Thyroid gland (tissue), 4 donors: ENCODE data around the gene TTC33. TPM values are rescaled to one million over a fixed set of nuclear protein-coding genes. Genes with fewer than 3 reads are reported as not detected.

Source experiments
- DNase-seq, 2 donors: peaks; one replicate each; pipeline ENCODE4 v3.0.0-alpha.2; 2019
- H3K27ac ChIP-seq, 3 donors: fragments of 200-600 bp; sonication (generic); 1 replicate in 2 of 3; 2 replicates in 1 of 3; pipeline ENCODE4 v1.5.1; 2016 to 2019; ENCODE audit warnings: mild to moderate bottlenecking in 1 of 3, moderate library complexity in 1 of 3
- H3K27me3 ChIP-seq: fragments of 200-600 bp; sonication (generic); one replicate; pipeline ENCODE4 v1.5.1; 2019
- H3K36me3 ChIP-seq, 2 donors: fragments of 200-600 bp; sonication (generic); one replicate each; pipeline ENCODE4 v1.5.1; 2016 to 2019
- H3K4me1 ChIP-seq, 2 donors: fragments of 200-600 bp; sonication (generic); one replicate each; pipeline ENCODE4 v1.5.1; 2017 to 2019
- H3K4me3 ChIP-seq, 3 donors: fragments of 200-600 bp; sonication (generic); replicated peaks in 1 of 3; 1 replicate in 2 of 3; 2 replicates in 1 of 3; pipeline ENCODE4 v1.5.1; 2016; ENCODE audit warnings: mild to moderate bottlenecking in 1 of 3
- H3K9me3 ChIP-seq: fragments of 200-600 bp; sonication (generic); one replicate; pipeline ENCODE4 v1.5.1; 2017
- POLR2A ChIP-seq, 2 donors: fragments of 450-650 bp; IDR thresholded peaks; one replicate each; pipeline ENCODE4 v1.6.1; 2017; ENCODE audit warnings: antibody characterized with exemption in 2 of 2, mild to moderate bottlenecking in 2 of 2, moderate library complexity in 1 of 2
- WGBS, 2 donors: methylation state at CpG; one replicate each; pipeline ENCODE4 v1.1.5; 2017; 5-methylcytosine and 5-hydroxymethylcytosine counted together
- intact Hi-C: fragments of 100-400 bp; cut with DNase I; formaldehyde crosslinking; loops from one replicate; pipeline ENCODE4 v1.15.1; 2023
- total RNA-seq, 4 donors: library from RNA; depleted of rRNA; stranded (reverse); fragments of >200 nt; gene quantifications; one replicate each; pipeline ENCODE4 v1.2.3, GENCODE V29; 2016
- TF ChIP-seq, protein P1 (sequence below), 6 experiments: fragments of 200-600 bp in 3 of 6; fragments of 450-650 bp in 3 of 6; sonication (generic) in 3 of 6; IDR thresholded peaks; one replicate each; pipeline ENCODE4 v1.5.1; 2016 to 2019; ENCODE audit warnings: antibody characterized with exemption in 6 of 6, mild to moderate bottlenecking in 2 of 6, inconsistent platforms in 1 of 6, moderate library complexity in 1 of 6

The TTC33 gene
- total RNA-seq, 4 donors from 2014 or later: 18.7 to 35.2 (median 24.9) TPM

- WGBS, 2 donors: 86 to 91% methylated on average over 5 of the region's 5 CpGs
- no peak overlapping the region for H3K4me3 ChIP-seq
- TF ChIP-seq, protein P1, sequence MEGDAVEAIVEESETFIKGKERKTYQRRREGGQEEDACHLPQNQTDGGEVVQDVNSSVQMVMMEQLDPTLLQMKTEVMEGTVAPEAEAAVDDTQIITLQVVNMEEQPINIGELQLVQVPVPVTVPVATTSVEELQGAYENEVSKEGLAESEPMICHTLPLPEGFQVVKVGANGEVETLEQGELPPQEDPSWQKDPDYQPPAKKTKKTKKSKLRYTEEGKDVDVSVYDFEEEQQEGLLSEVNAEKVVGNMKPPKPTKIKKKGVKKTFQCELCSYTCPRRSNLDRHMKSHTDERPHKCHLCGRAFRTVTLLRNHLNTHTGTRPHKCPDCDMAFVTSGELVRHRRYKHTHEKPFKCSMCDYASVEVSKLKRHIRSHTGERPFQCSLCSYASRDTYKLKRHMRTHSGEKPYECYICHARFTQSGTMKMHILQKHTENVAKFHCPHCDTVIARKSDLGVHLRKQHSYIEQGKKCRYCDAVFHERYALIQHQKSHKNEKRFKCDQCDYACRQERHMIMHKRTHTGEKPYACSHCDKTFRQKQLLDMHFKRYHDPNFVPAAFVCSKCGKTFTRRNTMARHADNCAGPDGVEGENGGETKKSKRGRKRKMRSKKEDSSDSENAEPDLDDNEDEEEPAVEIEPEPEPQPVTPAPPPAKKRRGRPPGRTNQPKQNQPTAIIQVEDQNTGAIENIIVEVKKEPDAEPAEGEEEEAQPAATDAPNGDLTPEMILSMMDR (IDR thresholded peaks at IDR 0.05): no peak
- no peak overlapping the region for H3K27ac ChIP-seq
- no peaks in the 10 kb centered on the region for H3K4me1 ChIP-seq
- intact Hi-C loops: no loop called here
- H3K9me3 ChIP-seq: no peaks in the 10 kb centered on the region
- H3K27me3 ChIP-seq: no peaks in the 10 kb centered on the region
- no peaks in the 10 kb centered on the region for H3K36me3 ChIP-seq
- DNase-seq: no peak
These were observed 139.0 kb downstream of the TTC33 start for GRCh38 chr5:40616781-40617180.

DNA sequence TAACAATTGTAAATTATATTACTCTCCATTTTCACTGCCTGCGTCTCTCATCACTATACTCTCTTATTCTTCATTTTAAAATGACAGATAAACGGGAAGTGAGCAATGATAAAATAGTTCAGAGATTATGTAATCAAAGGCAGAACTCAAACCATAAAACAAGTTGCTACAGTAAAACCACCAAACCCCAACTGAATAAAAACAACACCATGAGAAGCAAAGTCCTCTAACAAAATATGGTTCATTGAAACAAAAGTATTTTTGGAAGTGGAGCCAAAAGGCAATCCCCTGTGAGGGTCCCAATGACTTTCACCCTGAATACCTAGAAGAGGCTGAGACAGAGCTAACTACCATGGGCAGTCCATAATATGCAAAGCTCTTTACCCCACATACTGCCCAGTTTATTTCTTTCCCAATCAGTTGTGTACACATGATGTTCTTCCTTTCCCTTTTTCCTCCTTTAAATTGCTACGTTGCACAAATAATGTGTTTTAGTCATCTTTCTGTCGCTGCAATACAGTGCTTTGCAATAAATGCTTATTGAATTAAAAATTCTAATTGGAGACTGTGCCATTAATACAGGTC, 140.1 kb downstream of the TTC33 start:
- 80 to 81% methylated on average over 4 of the region's 4 CpGs for WGBS, 2 donors
- Histone ChIP-seq H3K27ac (no peak overlapping the region), H3K4me3 (no peak overlapping the region), H3K9me3 (no peaks in the 10 kb centered on the region), H3K27me3 (no peaks in the 10 kb centered on the region), H3K36me3 (no peaks in the 10 kb centered on the region), H3K4me1 (no peaks in the 10 kb centered on the region)
- TF ChIP-seq POLR2A (IDR thresholded peaks at IDR 0.05): no peak
- TF ChIP-seq, protein P1 (IDR thresholded peaks at IDR 0.05): no peak
- DNase-seq: no peak
- intact Hi-C loops: no loop called here

- Histone ChIP-seq H3K27me3 (no peaks in the 10 kb centered on the region), H3K9me3 (no peaks in the 10 kb centered on the region), H3K4me3 (no peak overlapping the region), H3K27ac (no peak overlapping the region), H3K4me1 (no peaks in the 10 kb centered on the region), H3K36me3 (no peaks in the 10 kb centered on the region)
- 54 to 56% methylated on average over 3 of the region's 3 CpGs for WGBS, 2 donors
- intact Hi-C loops: no loop called here
- no peak for TF ChIP-seq POLR2A (IDR thresholded peaks at IDR 0.05)
- TF ChIP-seq, protein P1 (IDR thresholded peaks at IDR 0.05): no peak
- DNase-seq: no peak
These were observed 140.7 kb downstream of the TTC33 start for GRCh38 chr5:40614923-40615585.

DNA sequence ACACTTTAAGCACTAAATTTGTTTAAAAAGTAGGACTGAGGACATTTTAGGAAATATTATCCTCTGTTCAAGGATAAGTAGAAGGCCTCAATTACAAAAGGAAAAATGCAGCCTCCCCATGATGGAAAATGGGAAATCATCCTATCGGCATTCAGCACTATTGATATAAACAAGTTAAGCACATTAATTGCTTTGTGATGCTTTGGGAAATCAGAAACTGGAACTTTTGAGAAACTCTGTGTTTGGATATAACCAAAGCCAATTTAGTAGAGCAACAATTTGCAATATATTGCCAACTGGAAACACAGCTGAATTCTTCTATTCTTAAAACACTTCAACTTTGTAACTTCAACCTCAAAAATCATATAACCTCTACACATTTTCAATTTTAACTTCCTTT, 141.3 kb downstream of the TTC33 start:
- H3K4me1 ChIP-seq: no peaks in the 10 kb centered on the region
- TF ChIP-seq, protein P1 (IDR thresholded peaks at IDR 0.05): no peak
- TF ChIP-seq POLR2A (IDR thresholded peaks at IDR 0.05): no peak
- no peaks in the 10 kb centered on the region for H3K36me3 ChIP-seq
- no peak overlapping the region for H3K27ac ChIP-seq
- DNase-seq: no peak
- intact Hi-C loops: no loop called here
- no peak overlapping the region for H3K4me3 ChIP-seq
- no peaks in the 10 kb centered on the region for H3K27me3 ChIP-seq
- no peaks in the 10 kb centered on the region for H3K9me3 ChIP-seq
- 77 to 89% methylated on average over 1 of the region's 1 CpG for WGBS, 2 donors

DNA sequence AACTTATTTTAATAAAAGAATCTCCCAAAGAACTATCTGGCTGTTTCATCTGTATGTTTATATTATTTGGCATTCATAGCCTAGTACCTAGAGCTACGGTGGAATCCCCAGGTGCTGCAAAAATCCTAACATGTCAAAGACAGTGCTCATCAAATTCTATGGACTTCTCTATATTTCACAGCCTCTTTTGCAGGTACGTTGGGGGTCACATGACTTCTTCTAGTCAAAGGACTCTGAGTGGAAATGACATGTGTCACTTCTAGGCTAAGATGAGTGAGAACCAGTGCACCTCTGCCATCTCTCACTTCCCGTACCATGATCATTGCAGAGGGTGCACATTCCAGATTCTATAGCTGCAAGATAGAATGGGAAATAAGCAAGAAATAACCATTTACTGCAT, 148.6 kb downstream of the TTC33 start:
- intact Hi-C loops: no loop called here
- 90 to 98% methylated on average over 3 of the region's 3 CpGs for WGBS, 2 donors
- Histone ChIP-seq H3K9me3 (no peaks in the 10 kb centered on the region), H3K36me3 (no peaks in the 10 kb centered on the region), H3K4me3 (no peak overlapping the region), H3K4me1 (peaks cover 13 to 15% of the 10 kb centered on the region in 2 donors), H3K27me3 (no peaks in the 10 kb centered on the region), H3K27ac (no peak overlapping the region)
- no peak for TF ChIP-seq POLR2A (IDR thresholded peaks at IDR 0.05)
- TF ChIP-seq, protein P1 (IDR thresholded peaks at IDR 0.05): no peak
- no peak for DNase-seq
